ENCODE data around the gene CEP85.
"Not testable (repeated sequence)": the region's sequence is repeated elsewhere in the genome, so short reads cannot be mapped to it uniquely, and the experiment has no call there.

The CEP85 gene

GRCh38 chr1:26224606-26225005, 9.4 kb upstream of the CEP85 start:
- Histone ChIP-seq H3K9me3 (no peaks in the 10 kb centered on the region), H3K4me3 (ENCODE audit: low read depth in 1 of 2, low read length in 1 of 2) (peak overlapping the region; percentile 29 to 57), H3K4me1 (ENCODE audit: control insufficient read depth in 1 of 2, insufficient read depth in 1 of 2, low read depth in 1 of 2, low read length in 1 of 2) (peaks cover 11% of the 10 kb centered on the region in 2 experiments), H3K27ac (no peak overlapping the region), H3K36me3 (no peaks in the 10 kb centered on the region), H3K27me3 (peaks cover 59% of the 10 kb centered on the region)
- TF ChIP-seq CTCF (IDR thresholded peaks at IDR 0.05) = no peak

GRCh38 chr1:26225033-26225831, 8.8 kb upstream of the CEP85 start:
- Histone ChIP-seq H3K27me3 (peaks cover 57% of the 10 kb centered on the region), H3K9me3 (no peaks in the 10 kb centered on the region), H3K4me3 (ENCODE audit: low read depth in 1 of 2, low read length in 1 of 2) (peak overlapping the region; percentile 29 to 57), H3K27ac (no peak overlapping the region), H3K36me3 (no peaks in the 10 kb centered on the region), H3K4me1 (ENCODE audit: control insufficient read depth in 1 of 2, insufficient read depth in 1 of 2, low read depth in 1 of 2, low read length in 1 of 2) (peaks cover 11% of the 10 kb centered on the region in 2 experiments)
- TF ChIP-seq CTCF (IDR thresholded peaks at IDR 0.05) = no peak

GRCh38 chr1:26230682-26231081, 3.3 kb upstream of the CEP85 start:
- not testable (repeated sequence) for H3K36me3 ChIP-seq; H3K9me3 ChIP-seq; H3K4me3 ChIP-seq (ENCODE audit: low read depth in 1 of 2, low read length in 1 of 2)
- Histone ChIP-seq H3K27me3 (peaks cover 16% of the 10 kb centered on the region), H3K4me1 (ENCODE audit: control insufficient read depth in 1 of 2, insufficient read depth in 1 of 2, low read depth in 1 of 2, low read length in 1 of 2) (peaks cover 17% of the 10 kb centered on the region in 2 experiments), H3K27ac (peak overlapping the region; percentile 30)

- Histone ChIP-seq H3K27me3 (no peaks in the 10 kb centered on the region), H3K4me1 (ENCODE audit: control insufficient read depth in 1 of 2, insufficient read depth in 1 of 2, low read depth in 1 of 2, low read length in 1 of 2) (peaks cover 28 to 30% of the 10 kb centered on the region in 2 experiments), H3K36me3 (no peaks in the 10 kb centered on the region), H3K27ac (peak overlapping the region; percentile 86), H3K4me3 (ENCODE audit: low read depth in 1 of 2, low read length in 1 of 2) (peak overlapping the region; percentile 72 to 89), H3K9me3 (no peaks in the 10 kb centered on the region)
- no peak for TF ChIP-seq CTCF (IDR thresholded peaks at IDR 0.05)
These were observed 807 bp downstream of the CEP85 start for GRCh38 chr1:26234644-26235370.

GRCh38 chr1:26237230-26237966, 3.4 kb downstream of the CEP85 start:
- peak overlapping the region; percentile 76 for H3K27ac ChIP-seq
- H3K36me3 ChIP-seq = no peaks in the 10 kb centered on the region
- no peaks in the 10 kb centered on the region for H3K9me3 ChIP-seq
- H3K27me3 ChIP-seq = no peaks in the 10 kb centered on the region
- peak overlapping the region in 1 of 2 experiments; percentile 20 for H3K4me3 ChIP-seq (ENCODE audit: low read depth in 1 of 2, low read length in 1 of 2)
- no peak for TF ChIP-seq CTCF (IDR thresholded peaks at IDR 0.05)
- H3K4me1 ChIP-seq (ENCODE audit: control insufficient read depth in 1 of 2, insufficient read depth in 1 of 2, low read depth in 1 of 2, low read length in 1 of 2) = peaks cover 28 to 30% of the 10 kb centered on the region in 2 experiments
